HepG2 (cell line): ENCODE measurements around the gene HYCC2. TPM values are rescaled to one million over a fixed set of nuclear protein-coding genes. Genes with fewer than 3 reads are reported as not detected.

Experiments used
- DMTF1 ChIP-seq: sonication (generic); formaldehyde crosslinking; IDR thresholded peaks from 2 replicates; pipeline ENCODE4 v1.4.0; 2020; ENCODE audit warnings: mild to moderate bottlenecking, missing genetic modification reagents
- DRAP1 ChIP-seq: IDR thresholded peaks from 2 replicates; pipeline ENCODE4 v1.6.1; 2016; ENCODE audit warnings: missing genetic modification reagents, missing compliant biosample characterization
- GABPA ChIP-seq, 2 experiments: IDR thresholded peaks; 2 replicates each; pipeline ENCODE4 v1.6.1; 2011 to 2016; ENCODE audit warnings: low read depth in 2 of 2, low read length in 1 of 2, missing biosample characterization in 1 of 2, missing genetic modification characterization in 1 of 2
- HNRNPL ChIP-seq: fragments of 200-400 bp; formaldehyde crosslinking; IDR thresholded peaks from 2 replicates; pipeline ENCODE4 v1.6.1; 2017; ENCODE audit warnings: mild to moderate bottlenecking, low read depth, low read length
- NKX3-1 ChIP-seq: sonication (generic); formaldehyde crosslinking; IDR thresholded peaks from 2 replicates; pipeline ENCODE4 v1.5.0; 2020; ENCODE audit warnings: missing genetic modification reagents
- PCBP1 ChIP-seq: fragments of 200-400 bp; formaldehyde crosslinking; IDR thresholded peaks from 2 replicates; pipeline ENCODE4 v1.6.1; 2017; ENCODE audit warnings: mild to moderate bottlenecking, low read depth, low read length, borderline replicate concordance
- RNF219 ChIP-seq: sonication (generic); formaldehyde crosslinking; IDR thresholded peaks from 2 replicates; pipeline ENCODE4 v1.5.0; 2020; ENCODE audit warnings: mild to moderate bottlenecking, missing genetic modification reagents
- SNAPC4 ChIP-seq: sonication (generic); formaldehyde crosslinking; IDR thresholded peaks from 2 replicates; pipeline ENCODE4 v1.4.0; 2020; ENCODE audit warnings: mild to moderate bottlenecking, missing genetic modification reagents
- SRSF1 ChIP-seq: fragments of 200-400 bp; formaldehyde crosslinking; optimal IDR thresholded peaks from 2 replicates; pipeline ENCODE3; 2017; ENCODE audit warnings: mild to moderate bottlenecking, low read depth, low read length, moderate library complexity
- ZHX1 ChIP-seq: sonication (generic); formaldehyde crosslinking; IDR thresholded peaks from 2 replicates; pipeline ENCODE4 v1.8.1; 2022; ENCODE audit warnings: low read depth, mild to moderate bottlenecking, missing genetic modification reagents
- ZNF282 ChIP-seq: fragments of 450-650 bp; IDR thresholded peaks from 2 replicates; pipeline ENCODE4 v1.6.1; 2018; ENCODE audit not compliant: partially characterized antibody
- ZNF30 ChIP-seq: sonication (generic); formaldehyde crosslinking; IDR thresholded peaks from 2 replicates; pipeline ENCODE4 v1.5.0; 2020; ENCODE audit warnings: mild to moderate bottlenecking, missing genetic modification reagents
- ZNF335 ChIP-seq: sonication (generic); formaldehyde crosslinking; IDR thresholded peaks from 2 replicates; pipeline ENCODE4 v1.4.0; 2020; ENCODE audit warnings: missing genetic modification reagents
- ZNF546 ChIP-seq: sonication (generic); formaldehyde crosslinking; conservative IDR thresholded peaks from 2 replicates; pipeline ENCODE4 v1.8.1; 2023; ENCODE audit warnings: mild to moderate bottlenecking, missing genetic modification reagents
- ZNF749 ChIP-seq: sonication (generic); formaldehyde crosslinking; IDR thresholded peaks from 2 replicates; pipeline ENCODE4 v1.8.0; 2022; ENCODE audit warnings: mild to moderate bottlenecking, missing genetic modification reagents, moderate library complexity, borderline replicate concordance
- ZSCAN31 ChIP-seq: sonication (generic); formaldehyde crosslinking; IDR thresholded peaks from 2 replicates; pipeline ENCODE4 v1.5.0; 2020; ENCODE audit warnings: low read depth, mild to moderate bottlenecking, missing genetic modification reagents
- polyA plus RNA-seq, 8 experiments: library from polyadenylated mRNA; depleted of rRNA in 3 of 8; stranded (reverse) in 7 of 8; unstranded in 1 of 8; fragments of >200 nt; fragmentation: Illumina TruSeq in 4 of 8; extraction: Trizol in 4 of 8; gene quantifications; 2 replicates each; pipeline versions ENCODE4 v1.2.1 to v1.2.3, GENCODE V29; 2011 to 2016; ENCODE audit warnings: low read depth in 4 of 8, missing spikeins in 1 of 8, mixed read lengths in 1 of 8; ENCODE audit not compliant: insufficient read depth in 1 of 8
- total RNA-seq, 5 experiments: library from RNA; depleted of rRNA; stranded (reverse); fragments of >200 nt; fragmentation: Illumina TruSeq; extraction: Trizol; gene quantifications; 2 replicates each; pipeline ENCODE4 v1.2.3, GENCODE V29; 2016; ENCODE audit warnings: low read depth in 1 of 5

HYCC2 gene
- total and polyA plus RNA-seq, 2 of the 13 experiments (the other 11 are each of a cell fraction or from before 2014, with no cell fraction given), result 4.7 to 13.9 TPM

- no peak for TF ChIP-seq DRAP1
- TF ChIP-seq GABPA (IDR thresholded peaks at IDR 0.05; ENCODE audit: low read depth, low read length), result no peak
- TF ChIP-seq GABPA (CRISPR knock-in tag; IDR thresholded peaks at IDR 0.05; ENCODE audit: low read depth), result no peak
- no peak for TF ChIP-seq ZNF282
- TF ChIP-seq ZHX1, result no peak
- no peak for TF ChIP-seq NKX3-1
- TF ChIP-seq SRSF1, result peak; percentile 22
- TF ChIP-seq PCBP1, result no peak
- TF ChIP-seq HNRNPL, result no peak
- TF ChIP-seq DMTF1 (CRISPR knock-in tag), result no peak
- no peak for TF ChIP-seq ZNF335
- TF ChIP-seq ZNF749, result no peak
- TF ChIP-seq SNAPC4 (CRISPR knock-in tag), result no peak
- no peak for TF ChIP-seq ZNF546 (CRISPR knock-in tag)
- no peak for TF ChIP-seq ZNF30 (CRISPR knock-in tag)
- no peak for TF ChIP-seq RNF219 (CRISPR knock-in tag)
- TF ChIP-seq ZSCAN31 (CRISPR knock-in tag), result no peak
Observed at GRCh38 chr2:201116959-201117734, 45.7 kb upstream of the HYCC2 start (continued).
